Activated CD4-positive, alpha-beta T cell treated with anti-CD3 and anti-CD28 coated beads, Interleukin-2, amount 50 U/mL, for 4 hours (primary cell): ENCODE results near the gene IDUA.

Experiments used
- DNase-seq, 2 experiments: peaks; one replicate each; pipeline ENCODE4 v3.0.0-alpha.2; 2020

IDUA gene

DNA sequence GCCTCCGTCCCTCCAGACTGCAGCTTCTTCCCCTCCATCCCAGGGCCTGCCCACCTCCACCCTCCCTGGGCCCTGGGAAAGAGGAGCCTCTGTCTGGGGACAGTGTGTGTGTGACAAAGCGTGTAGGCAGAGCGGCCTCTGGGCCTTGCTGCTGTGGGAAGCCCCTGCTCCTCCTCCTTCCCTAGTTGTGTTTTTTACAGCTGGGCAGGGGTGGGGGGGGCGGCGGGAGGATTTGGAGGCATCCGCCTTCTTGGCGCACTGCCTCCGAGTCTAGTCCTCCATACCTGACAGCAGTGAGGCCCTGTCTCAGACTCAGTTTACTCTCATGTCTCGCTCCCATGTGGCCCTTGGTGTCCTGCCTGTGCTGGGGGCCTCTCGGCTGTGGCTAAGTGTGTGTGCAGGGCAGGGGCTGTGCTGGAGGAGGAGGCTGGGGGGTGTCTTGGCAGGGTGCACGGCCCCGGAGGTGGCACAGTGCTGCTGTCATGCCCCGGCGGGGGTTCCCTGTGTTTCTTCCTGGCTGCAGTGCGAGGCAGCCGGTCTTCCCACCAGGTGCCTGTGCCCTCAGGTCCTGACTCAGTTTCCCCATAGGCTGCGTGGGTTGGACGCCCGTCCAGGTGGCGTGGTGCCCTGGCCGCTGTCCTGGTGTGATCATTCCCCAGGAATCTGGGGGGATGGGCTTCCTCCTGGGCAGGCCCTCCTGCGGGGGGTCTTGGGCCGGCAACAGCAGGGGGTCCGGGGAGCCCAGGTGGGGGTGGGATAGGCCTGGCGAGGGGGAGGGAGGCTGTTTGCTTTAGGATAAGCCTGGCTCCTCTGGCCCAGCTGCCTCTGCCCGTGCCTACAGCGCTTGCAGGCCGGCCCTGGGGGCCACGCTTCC is 31.5 kb downstream of the IDUA start:
- no peak for DNase-seq

GRCh38 chr4:1019320-1019719 is 32.5 kb downstream of the IDUA start:
- no peak for DNase-seq

GRCh38 chr4:1019729-1020470 is 33.1 kb downstream of the IDUA start:
- no peak for DNase-seq

- DNase-seq, result no peak
Observed at GRCh38 chr4:1021386-1022050, 34.7 kb downstream of the IDUA start.

- no peak for DNase-seq
Observed at GRCh38 chr4:1022051-1022738, 35.4 kb downstream of the IDUA start.

- DNase-seq, result no peak
Observed at GRCh38 chr4:1022739-1023066, 35.9 kb downstream of the IDUA start.

DNA sequence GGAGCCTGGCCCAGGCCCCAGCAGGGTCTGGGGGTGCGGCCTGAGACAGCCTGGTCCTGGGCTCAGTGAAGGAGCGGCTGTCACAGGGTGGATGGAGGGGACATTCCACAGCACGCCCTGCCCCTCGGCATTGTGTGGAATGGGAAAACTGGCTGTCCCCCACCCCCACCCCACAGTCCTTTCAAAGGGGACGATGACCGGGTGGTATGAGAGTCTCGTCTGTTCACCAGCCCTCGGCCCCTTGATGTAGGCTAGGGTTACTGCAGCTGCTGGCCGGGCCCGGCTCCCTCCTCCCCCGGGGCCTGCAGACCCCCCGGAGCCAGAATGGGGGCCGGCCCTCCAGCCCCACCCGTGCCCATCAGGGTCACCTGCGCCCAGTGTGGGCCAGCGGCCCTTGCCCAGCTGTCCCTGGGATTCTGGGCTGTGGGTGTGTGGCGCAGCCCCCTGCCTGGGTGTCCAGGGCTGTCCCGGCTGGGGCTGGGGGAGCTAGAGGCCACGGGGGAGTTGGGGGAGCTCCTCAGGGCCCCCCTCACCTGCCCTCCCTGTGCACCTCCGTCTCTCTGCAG is 36.3 kb downstream of the IDUA start:
- DNase-seq, result no peak

DNA sequence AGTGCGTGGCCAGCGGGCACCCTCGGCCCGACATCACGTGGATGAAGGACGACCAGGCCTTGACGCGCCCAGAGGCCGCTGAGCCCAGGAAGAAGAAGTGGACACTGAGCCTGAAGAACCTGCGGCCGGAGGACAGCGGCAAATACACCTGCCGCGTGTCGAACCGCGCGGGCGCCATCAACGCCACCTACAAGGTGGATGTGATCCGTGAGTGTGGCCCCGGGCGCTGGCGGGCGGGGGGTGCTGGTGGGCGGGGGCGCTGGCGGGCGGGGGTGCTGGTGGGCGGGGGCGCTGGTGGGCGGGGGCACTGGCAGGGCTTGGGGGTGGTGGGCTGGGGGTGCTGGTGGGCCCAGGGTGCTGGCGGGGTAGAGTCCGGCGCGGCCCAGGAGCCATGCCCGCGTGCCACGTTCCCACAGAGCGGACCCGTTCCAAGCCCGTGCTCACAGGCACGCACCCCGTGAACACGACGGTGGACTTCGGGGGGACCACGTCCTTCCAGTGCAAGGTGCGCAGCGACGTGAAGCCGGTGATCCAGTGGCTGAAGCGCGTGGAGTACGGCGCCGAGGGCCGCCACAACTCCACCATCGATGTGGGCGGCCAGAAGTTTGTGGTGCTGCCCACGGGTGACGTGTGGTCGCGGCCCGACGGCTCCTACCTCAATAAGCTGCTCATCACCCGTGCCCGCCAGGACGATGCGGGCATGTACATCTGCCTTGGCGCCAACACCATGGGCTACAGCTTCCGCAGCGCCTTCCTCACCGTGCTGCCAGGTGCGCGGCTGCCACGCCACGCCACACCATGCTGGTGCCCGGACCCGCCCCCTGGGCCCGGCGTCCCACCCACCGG is 37.3 kb downstream of the IDUA start:
- DNase-seq, result no peak

DNA sequence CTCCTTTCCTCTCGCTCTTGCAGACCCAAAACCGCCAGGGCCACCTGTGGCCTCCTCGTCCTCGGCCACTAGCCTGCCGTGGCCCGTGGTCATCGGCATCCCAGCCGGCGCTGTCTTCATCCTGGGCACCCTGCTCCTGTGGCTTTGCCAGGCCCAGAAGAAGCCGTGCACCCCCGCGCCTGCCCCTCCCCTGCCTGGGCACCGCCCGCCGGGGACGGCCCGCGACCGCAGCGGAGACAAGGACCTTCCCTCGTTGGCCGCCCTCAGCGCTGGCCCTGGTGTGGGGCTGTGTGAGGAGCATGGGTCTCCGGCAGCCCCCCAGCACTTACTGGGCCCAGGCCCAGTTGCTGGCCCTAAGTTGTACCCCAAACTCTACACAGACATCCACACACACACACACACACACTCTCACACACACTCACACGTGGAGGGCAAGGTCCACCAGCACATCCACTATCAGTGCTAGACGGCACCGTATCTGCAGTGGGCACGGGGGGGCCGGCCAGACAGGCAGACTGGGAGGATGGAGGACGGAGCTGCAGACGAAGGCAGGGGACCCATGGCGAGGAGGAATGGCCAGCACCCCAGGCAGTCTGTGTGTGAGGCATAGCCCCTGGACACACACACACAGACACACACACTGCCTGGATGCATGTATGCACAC is 38.2 kb downstream of the IDUA start:
- DNase-seq, result no peak

DNA sequence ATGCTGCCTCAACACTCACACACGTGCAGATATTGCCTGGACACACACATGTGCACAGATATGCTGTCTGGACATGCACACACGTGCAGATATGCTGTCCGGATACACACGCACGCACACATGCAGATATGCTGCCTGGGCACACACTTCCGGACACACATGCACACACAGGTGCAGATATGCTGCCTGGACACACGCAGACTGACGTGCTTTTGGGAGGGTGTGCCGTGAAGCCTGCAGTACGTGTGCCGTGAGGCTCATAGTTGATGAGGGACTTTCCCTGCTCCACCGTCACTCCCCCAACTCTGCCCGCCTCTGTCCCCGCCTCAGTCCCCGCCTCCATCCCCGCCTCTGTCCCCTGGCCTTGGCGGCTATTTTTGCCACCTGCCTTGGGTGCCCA is 39.3 kb downstream of the IDUA start:
- DNase-seq, result peak in 1 of 2 experiments; percentile 20

DNA sequence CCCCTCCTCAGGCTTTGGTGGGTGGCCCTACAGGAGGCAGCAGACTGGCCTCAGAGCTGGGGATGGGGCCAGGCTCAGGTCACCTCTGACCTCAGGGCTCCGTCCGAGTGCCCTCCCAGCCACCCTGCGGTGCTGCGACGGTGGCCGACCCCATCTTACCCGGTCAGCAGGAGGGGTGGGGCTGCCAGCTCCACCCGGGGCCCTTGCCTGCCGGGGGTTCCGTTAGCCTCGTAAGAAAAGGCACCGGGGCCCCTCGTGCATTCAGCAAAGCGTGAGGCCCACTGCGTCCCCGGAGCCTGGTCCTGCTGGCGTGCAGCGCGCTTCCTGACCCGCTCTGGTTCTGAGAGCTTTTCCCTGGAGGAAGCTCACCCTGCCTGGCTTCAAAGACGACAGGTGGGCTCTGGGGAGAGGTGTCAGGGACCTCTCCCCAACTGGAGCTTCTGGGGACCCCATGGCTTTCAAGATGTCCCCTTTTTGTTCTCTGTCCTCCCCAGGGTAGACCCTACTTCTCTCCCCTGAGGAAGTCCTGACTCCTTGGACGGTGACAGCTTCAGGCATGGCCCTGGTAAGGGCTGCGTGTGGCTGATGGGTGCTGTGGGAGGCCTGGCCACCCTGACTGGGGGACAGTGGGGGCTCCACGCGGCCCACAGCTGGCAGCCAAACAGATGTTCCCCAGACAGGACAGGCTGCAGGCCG is 40.5 kb downstream of the IDUA start:
- no peak for DNase-seq

DNA sequence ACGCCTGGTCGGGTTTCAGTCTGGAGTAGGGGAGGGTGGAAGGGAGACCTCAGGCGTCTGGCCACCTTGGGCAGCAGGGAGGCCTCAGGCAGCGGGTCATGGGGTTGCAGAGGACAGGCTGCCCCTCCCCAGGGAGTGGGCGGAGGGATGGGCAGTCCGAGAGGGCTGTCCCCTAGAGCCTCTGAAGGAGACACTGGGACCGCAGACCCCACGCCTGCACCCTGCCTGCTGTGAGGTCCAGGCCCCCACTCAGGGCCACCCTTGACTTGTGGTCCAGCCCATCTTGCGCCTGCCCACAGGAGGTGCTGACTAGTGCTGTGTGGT is 41.0 kb downstream of the IDUA start:
- DNase-seq, result no peak

DNA sequence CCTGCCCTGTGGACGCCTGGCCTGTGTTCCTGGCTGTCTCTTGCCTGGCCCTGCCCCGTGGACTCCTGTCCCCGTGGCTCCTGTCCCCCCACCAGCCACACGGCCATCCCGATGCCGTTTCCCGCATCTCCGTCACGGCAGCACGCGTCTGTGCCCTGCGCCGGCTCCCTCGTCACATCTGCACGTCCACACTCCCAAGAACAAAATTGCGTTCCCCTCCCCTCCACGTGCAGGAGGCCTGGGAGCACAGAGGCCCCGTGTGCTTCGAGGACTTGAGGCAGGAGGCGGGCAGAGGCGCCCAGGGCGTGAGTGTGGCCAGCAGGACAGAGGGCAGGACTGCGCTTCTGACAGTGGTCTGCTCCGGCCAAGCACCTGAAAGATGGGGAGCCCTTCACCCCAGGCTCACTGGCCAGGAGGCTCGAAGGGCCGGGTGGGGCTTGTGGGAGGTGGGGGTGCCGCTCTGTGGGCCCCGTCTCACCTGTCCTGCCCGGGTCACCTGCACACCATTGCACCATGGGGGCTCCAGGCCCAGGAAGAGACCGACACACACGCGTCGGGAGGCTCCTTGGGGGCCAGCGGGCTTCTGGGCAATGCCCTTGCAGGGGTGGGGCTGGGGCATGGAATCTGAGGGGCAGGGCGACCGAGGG is 41.9 kb downstream of the IDUA start:
- no peak for DNase-seq

DNA sequence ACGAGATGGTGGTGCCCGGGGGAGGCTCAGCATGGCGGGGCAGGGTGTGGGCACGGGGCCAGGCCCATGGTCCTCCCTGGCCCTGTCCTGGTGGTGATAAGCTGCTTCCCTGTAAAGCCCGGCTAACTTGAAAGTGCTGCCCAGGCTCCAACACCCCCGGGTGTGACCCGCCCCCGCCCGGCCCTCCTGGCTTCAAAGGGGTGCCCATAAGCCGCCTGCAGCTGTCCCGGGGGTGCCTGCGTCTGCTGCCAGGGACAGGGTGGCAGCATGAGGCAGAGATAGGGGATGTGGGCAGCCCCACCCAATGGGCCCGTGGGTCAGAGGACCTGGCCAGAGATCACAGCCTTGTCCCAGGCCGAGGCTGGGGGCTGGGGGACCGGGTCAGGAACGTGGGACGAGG is 42.7 kb downstream of the IDUA start:
- no peak for DNase-seq

DNA sequence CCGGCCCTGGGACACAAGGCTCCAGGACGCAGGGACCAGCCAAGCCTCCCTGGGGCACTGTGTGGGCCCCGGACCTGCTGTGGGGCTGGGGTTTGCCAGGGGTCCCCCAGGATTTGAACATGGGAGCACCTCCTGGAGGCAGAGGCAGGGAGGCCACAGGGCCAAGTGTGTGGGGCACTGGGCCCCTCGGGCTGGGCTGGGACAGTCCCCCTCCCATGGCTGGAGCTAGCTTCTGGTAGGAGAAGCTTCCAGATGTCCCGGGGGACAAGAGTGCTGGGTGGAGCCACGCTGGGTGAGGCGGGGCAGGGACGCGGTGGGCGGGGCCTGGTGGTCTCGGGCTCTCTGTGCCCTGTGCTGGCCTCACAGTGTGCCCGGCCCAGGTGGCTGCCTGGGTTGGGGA is 43.2 kb downstream of the IDUA start:
- no peak for DNase-seq

DNA sequence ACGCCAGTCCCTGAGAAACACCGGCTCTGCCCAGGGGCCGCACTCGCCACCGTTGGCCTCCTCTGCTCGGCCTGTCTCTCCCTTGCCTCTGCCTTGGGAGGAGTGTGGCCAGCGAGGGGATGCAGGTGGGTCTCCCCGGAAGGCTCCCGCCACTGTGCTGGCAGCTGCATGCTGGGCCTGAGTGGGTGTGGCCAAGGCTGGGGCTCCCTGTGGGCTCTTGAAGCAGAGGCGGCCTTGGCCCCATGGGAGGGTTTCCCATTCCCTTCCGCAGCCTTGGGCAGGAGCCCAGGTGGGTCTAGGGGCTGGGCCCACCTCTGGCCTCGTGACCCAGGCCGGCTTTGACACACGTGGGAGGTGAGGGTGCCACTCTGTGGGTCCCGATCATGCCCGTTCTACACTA is 43.7 kb downstream of the IDUA start:
- DNase-seq, result no peak

GRCh38 chr4:1031346-1031745 is 44.5 kb downstream of the IDUA start:
- no peak for DNase-seq

DNA sequence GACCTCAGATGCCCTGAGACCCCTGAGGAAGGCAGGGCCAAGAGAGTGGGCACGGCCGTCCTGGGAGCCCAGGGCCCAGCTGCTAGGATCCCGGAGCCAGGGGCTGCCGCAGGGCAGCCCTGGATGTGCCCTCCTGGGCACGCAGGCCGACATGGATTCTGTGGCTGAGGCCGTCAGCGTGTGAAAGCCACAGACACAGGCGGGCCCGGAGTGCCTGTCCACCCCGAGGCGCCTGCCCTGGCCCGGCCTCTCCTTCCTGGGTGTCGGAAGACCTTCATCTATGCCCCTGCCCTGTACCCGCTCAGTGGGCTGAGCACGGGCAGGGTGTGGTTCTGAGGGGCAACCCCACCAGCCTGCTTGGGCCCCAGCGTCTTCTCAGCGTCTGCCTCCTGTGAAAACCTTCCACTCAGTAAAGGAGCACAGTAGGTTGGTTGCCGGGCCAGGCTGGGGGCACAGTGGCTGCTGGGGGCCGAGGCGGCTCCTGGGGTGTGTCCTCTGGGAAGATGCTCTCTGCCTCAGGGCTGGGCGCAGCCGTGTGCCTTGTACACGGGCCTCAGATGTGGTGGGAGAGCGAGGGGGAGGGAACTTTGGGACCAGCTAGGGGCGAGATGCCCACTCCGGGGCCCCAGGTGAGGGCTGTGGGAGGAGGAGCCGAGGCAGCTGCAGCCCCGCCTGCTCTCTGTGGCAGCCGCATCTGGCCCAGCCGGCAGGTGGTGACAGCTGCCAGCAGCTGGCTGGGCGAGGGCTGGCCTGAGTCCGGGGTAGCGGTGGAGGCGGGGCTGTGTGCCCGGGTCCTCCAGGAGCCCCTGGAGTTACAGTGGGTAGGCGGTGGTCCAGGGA is 45.3 kb downstream of the IDUA start:
- DNase-seq, result no peak

- DNase-seq, result no peak
Observed at GRCh38 chr4:1032861-1033260, 46.0 kb downstream of the IDUA start.
